NK-92 treated with Interleukin-12 subunit alpha and Interleukin-12 subunit beta, amount 100 ng/mL, for 24 hours (cell line): ENCODE data around the gene SRSF4.

Source experiments
- DNase-seq: peaks from one replicate; lab custom pipeline; 2025; lab: John Stamatoyannopoulos, UW

The SRSF4 gene

GRCh38 chr1:29200906-29201594 lies 19.4 kb upstream of the SRSF4 start:
- no peak for DNase-seq

- no peak for DNase-seq
Measured at GRCh38 chr1:29197993-29198392, 16.3 kb upstream of the SRSF4 start.

- no peak for DNase-seq
Measured at GRCh38 chr1:29197590-29197924, 15.9 kb upstream of the SRSF4 start.

GRCh38 chr1:29196863-29197589 lies 15.3 kb upstream of the SRSF4 start:
- DNase-seq, result no peak

- DNase-seq, result no peak
Measured at GRCh38 chr1:29195881-29196291, 14.2 kb upstream of the SRSF4 start.

- no peak for DNase-seq
Measured at GRCh38 chr1:29193879-29194455, 12.3 kb upstream of the SRSF4 start.

GRCh38 chr1:29190718-29191117 lies 9.0 kb upstream of the SRSF4 start:
- no peak for DNase-seq

- DNase-seq, result no peak
Measured at GRCh38 chr1:29186707-29187106, 5.0 kb upstream of the SRSF4 start.

GRCh38 chr1:29186252-29186651 lies 4.6 kb upstream of the SRSF4 start:
- no peak for DNase-seq

- DNase-seq, result no peak
Measured at GRCh38 chr1:29183287-29183686, 1.6 kb upstream of the SRSF4 start.

GRCh38 chr1:29180497-29181412 lies 945 bp downstream of the SRSF4 start:
- no peak for DNase-seq

GRCh38 chr1:29179641-29180184 lies 2.0 kb downstream of the SRSF4 start:
- DNase-seq, result no peak

- no peak for DNase-seq
Measured at GRCh38 chr1:29177022-29177705, 4.5 kb downstream of the SRSF4 start.

- no peak for DNase-seq
Measured at GRCh38 chr1:29176576-29176975, 5.1 kb downstream of the SRSF4 start.

GRCh38 chr1:29172415-29172939 lies 9.2 kb downstream of the SRSF4 start:
- no peak for DNase-seq

- DNase-seq, result no peak
Measured at GRCh38 chr1:29171521-29171920, 10.2 kb downstream of the SRSF4 start.

GRCh38 chr1:29171089-29171488 lies 10.6 kb downstream of the SRSF4 start:
- DNase-seq, result no peak

GRCh38 chr1:29169976-29170375 lies 11.7 kb downstream of the SRSF4 start:
- no peak for DNase-seq

- no peak for DNase-seq
Measured at GRCh38 chr1:29167904-29168303, 13.8 kb downstream of the SRSF4 start.

GRCh38 chr1:29166291-29166878 lies 15.3 kb downstream of the SRSF4 start:
- no peak for DNase-seq

GRCh38 chr1:29164588-29164987 lies 17.1 kb downstream of the SRSF4 start:
- DNase-seq, result no peak
